ENCODE results near the gene NANS. TPM values are rescaled to one million over a fixed set of nuclear protein-coding genes. Genes with fewer than 3 reads are reported as not detected.

The NANS gene
- total and polyA plus RNA-seq, 12 donors: 20.0 to 141 (median 30.9) TPM

- Histone ChIP-seq H3K4me1 (peaks cover 0 to 84% (median 0%) of the 10 kb centered on the region in 9 donors), H3K27me3 (no peaks in the 10 kb centered on the region), H3K9me3 (peaks cover 0 to 22% (median 0%) of the 10 kb centered on the region in 11 donors), H3K4me3 (no peak overlapping the region), H3K36me3 (peaks cover 0 to 26% (median 0%) of the 10 kb centered on the region in 9 donors), H3K27ac (peak overlapping the region in 2 of 10 donors; percentile 19 to 72)
- intact Hi-C loops (cut with DNase I): no loop called here
- TF ChIP-seq CTCF (IDR thresholded peaks at IDR 0.05): no peak
- DNase-seq: no peak
- 86% methylated on average over 3 of the region's 3 CpGs for WGBS, 2 donors
- peak in 6 of 8 donors; percentile 21 to 59 (median 47) for ATAC-seq
These were observed 47.9 kb downstream of the NANS start for GRCh38 chr9:98104445-98104881.

- WGBS, 2 donors: 91 to 93% methylated on average over 7 of the region's 7 CpGs
- ATAC-seq (no peak), DNase-seq (no peak)
- H3K27me3 ChIP-seq: no peaks in the 10 kb centered on the region
- H3K4me3 ChIP-seq: no peak overlapping the region
- TF ChIP-seq CTCF (IDR thresholded peaks at IDR 0.05): no peak
- H3K9me3 ChIP-seq: peaks cover 0 to 22% (median 0%) of the 10 kb centered on the region in 11 donors
- H3K27ac ChIP-seq: peak overlapping the region in 1 of 10 donors; percentile 72
- peaks cover 0 to 22% (median 0%) of the 10 kb centered on the region in 9 donors for H3K36me3 ChIP-seq
- intact Hi-C loops (cut with DNase I): no loop called here
- peaks cover 0 to 86% (median 0%) of the 10 kb centered on the region in 9 donors for H3K4me1 ChIP-seq
These were observed 48.5 kb downstream of the NANS start for GRCh38 chr9:98105006-98105405.

- Histone ChIP-seq H3K27ac (peak overlapping the region in 1 of 10 donors; percentile 71), H3K4me3 (no peak overlapping the region), H3K27me3 (no peaks in the 10 kb centered on the region), H3K9me3 (peaks cover 0 to 22% (median 0%) of the 10 kb centered on the region in 11 donors), H3K36me3 (peaks cover 0 to 14% (median 0%) of the 10 kb centered on the region in 9 donors), H3K4me1 (peaks cover 0 to 73% (median 0%) of the 10 kb centered on the region in 9 donors)
- WGBS, 2 donors: 94 to 100% methylated on average over 2 of the region's 2 CpGs
- intact Hi-C loops (cut with DNase I): no loop called here
- no peak for TF ChIP-seq CTCF (IDR thresholded peaks at IDR 0.05)
- DNase-seq: no peak
- ATAC-seq: no peak
These were observed 51.4 kb downstream of the NANS start for GRCh38 chr9:98107926-98108325.

GRCh38 chr9:98108531-98109031 is 52.0 kb downstream of the NANS start:
- ATAC-seq: peak in 4 of 8 donors; percentile 25 to 39 (median 26)

More at GRCh38 chr9:98108531-98109031, 52.0 kb downstream of the NANS start:
- intact Hi-C loops (cut with DNase I): no loop called here
- Histone ChIP-seq H3K27ac (peak overlapping the region in 1 of 10 donors; percentile 71), H3K4me3 (no peak overlapping the region), H3K9me3 (peaks cover 0 to 22% (median 0%) of the 10 kb centered on the region in 11 donors), H3K27me3 (no peaks in the 10 kb centered on the region), H3K4me1 (peaks cover 0 to 72% (median 0%) of the 10 kb centered on the region in 9 donors), H3K36me3 (peaks cover 0 to 14% (median 0%) of the 10 kb centered on the region in 9 donors)
- TF ChIP-seq CTCF (IDR thresholded peaks at IDR 0.05): no peak
- no peak for DNase-seq
- 82 to 84% methylated on average over 5 of the region's 5 CpGs for WGBS, 2 donors

Measured in heart right ventricle (tissue), 16 donors.